ENCODE measurements around the gene PRKAR1B.

The PRKAR1B gene

GRCh38 chr7:682810-683209, 44.3 kb downstream of the PRKAR1B start:
- Histone ChIP-seq H3K36me3 (ENCODE audit: insufficient read depth, low read length) (no peaks in the 10 kb centered on the region), H3K27me3 (ENCODE audit: control insufficient read depth, insufficient read depth, low read length) (no peaks in the 10 kb centered on the region), H3K4me2 (ENCODE audit: low read length) (no peak overlapping the region), H3K4me1 (ENCODE audit: control insufficient read depth, insufficient read depth, low read length) (no peaks in the 10 kb centered on the region), H3K4me3 (ENCODE audit: low read length) (no peak overlapping the region), H3K9ac (ENCODE audit: low read depth, low read length) (no peak overlapping the region), H3K9me3 (replicated peaks; ENCODE audit: low read length) (no peaks in the 10 kb centered on the region)

GRCh38 chr7:681551-682307, 45.4 kb downstream of the PRKAR1B start:
- no peak overlapping the region for H3K4me2 ChIP-seq (ENCODE audit: low read length)
- no peaks in the 10 kb centered on the region for H3K36me3 ChIP-seq (ENCODE audit: insufficient read depth, low read length)
- H3K9ac ChIP-seq (ENCODE audit: low read depth, low read length) = no peak overlapping the region
- H3K9me3 ChIP-seq (replicated peaks; ENCODE audit: low read length) = no peaks in the 10 kb centered on the region
- H3K4me1 ChIP-seq (ENCODE audit: control insufficient read depth, insufficient read depth, low read length) = no peaks in the 10 kb centered on the region
- H3K27me3 ChIP-seq (ENCODE audit: control insufficient read depth, insufficient read depth, low read length) = no peaks in the 10 kb centered on the region
- no peak overlapping the region for H3K4me3 ChIP-seq (ENCODE audit: low read length)

GRCh38 chr7:680411-681127, 46.5 kb downstream of the PRKAR1B start:
- H3K36me3 ChIP-seq (ENCODE audit: insufficient read depth, low read length) = no peaks in the 10 kb centered on the region

DNA sequence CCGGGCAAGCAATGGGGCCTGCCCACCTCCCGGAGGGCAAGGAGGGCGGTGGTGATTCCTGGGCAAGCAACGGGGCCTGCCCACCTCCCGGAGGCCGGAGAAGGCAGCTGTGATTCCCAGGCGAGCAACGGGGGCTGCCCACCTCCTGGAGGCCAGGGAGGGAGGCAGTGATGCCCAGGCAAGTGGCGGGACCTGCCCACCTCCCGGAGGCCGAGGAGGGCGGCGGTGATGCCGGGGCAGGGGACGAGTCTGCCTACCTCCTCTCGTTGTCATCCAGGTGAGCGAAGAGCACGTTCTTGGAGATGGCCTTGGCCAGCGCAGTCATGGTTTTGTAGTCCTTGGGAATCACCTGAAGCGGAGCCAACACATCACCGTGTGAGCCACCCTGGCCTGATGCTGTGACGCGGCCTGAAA, 50.1 kb downstream of the PRKAR1B start:
- Histone ChIP-seq H3K36me3 (ENCODE audit: insufficient read depth, low read length) (no peaks in the 10 kb centered on the region), H3K4me1 (ENCODE audit: control insufficient read depth, insufficient read depth, low read length) (no peaks in the 10 kb centered on the region), H3K9me3 (replicated peaks; ENCODE audit: low read length) (no peaks in the 10 kb centered on the region), H3K4me3 (ENCODE audit: low read length) (no peak overlapping the region), H3K4me2 (ENCODE audit: low read length) (no peak overlapping the region), H3K27me3 (ENCODE audit: control insufficient read depth, insufficient read depth, low read length) (no peaks in the 10 kb centered on the region), H3K9ac (ENCODE audit: low read depth, low read length) (no peak overlapping the region)

More at GRCh38 chr7:680411-681127, 46.5 kb downstream of the PRKAR1B start:
- H3K4me1 ChIP-seq (ENCODE audit: control insufficient read depth, insufficient read depth, low read length) = no peaks in the 10 kb centered on the region
- H3K9me3 ChIP-seq (replicated peaks; ENCODE audit: low read length) = no peaks in the 10 kb centered on the region
- no peak overlapping the region for H3K4me3 ChIP-seq (ENCODE audit: low read length)
- H3K27me3 ChIP-seq (ENCODE audit: control insufficient read depth, insufficient read depth, low read length) = no peaks in the 10 kb centered on the region
- no peak overlapping the region for H3K4me2 ChIP-seq (ENCODE audit: low read length)
- no peak overlapping the region for H3K9ac ChIP-seq (ENCODE audit: low read depth, low read length)

DNA sequence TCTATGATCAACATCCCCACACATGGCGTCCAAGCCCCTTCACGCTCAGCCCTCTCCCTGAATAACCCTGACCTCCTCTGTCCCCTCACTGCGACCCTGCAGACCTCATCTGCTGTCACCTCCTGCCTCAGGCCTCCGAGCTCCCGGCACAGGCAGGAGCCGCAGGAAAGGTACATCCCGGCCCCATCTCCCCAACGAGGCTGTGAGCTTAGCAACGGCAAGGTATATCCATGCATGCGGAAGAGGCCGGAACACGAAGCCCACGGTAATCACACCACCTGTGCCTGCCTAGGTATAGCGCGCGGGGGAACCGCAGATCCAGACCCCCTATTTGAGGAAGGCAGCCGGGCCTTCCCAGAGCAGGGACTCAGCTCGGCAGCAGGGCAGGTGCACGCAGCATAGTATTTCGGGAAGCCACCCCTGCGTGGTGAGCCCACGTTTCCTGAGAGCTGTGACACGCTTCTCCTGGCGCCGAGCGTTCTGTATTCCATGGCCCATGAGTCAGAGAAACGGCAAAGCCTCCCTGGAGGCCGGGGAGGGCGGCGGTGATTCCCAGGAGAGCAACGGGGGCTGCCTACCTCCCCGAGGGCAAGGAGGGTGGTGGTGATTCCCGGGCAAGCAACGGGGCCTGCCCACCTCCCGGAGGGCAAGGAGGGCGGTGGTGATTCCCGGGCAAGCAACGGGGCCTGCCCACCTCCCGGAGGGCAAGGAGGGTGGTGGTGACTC, 50.7 kb downstream of the PRKAR1B start:
- Histone ChIP-seq H3K4me2 (ENCODE audit: low read length) (no peak overlapping the region), H3K4me1 (ENCODE audit: control insufficient read depth, insufficient read depth, low read length) (no peaks in the 10 kb centered on the region), H3K9ac (ENCODE audit: low read depth, low read length) (no peak overlapping the region), H3K36me3 (ENCODE audit: insufficient read depth, low read length) (no peaks in the 10 kb centered on the region), H3K4me3 (ENCODE audit: low read length) (no peak overlapping the region), H3K9me3 (replicated peaks; ENCODE audit: low read length) (no peaks in the 10 kb centered on the region), H3K27me3 (ENCODE audit: control insufficient read depth, insufficient read depth, low read length) (no peaks in the 10 kb centered on the region)

GRCh38 chr7:674454-675410, 52.3 kb downstream of the PRKAR1B start:
- no peak overlapping the region for H3K4me2 ChIP-seq (ENCODE audit: low read length)
- H3K9me3 ChIP-seq (replicated peaks; ENCODE audit: low read length) = no peaks in the 10 kb centered on the region
- H3K36me3 ChIP-seq (ENCODE audit: insufficient read depth, low read length) = no peaks in the 10 kb centered on the region
- no peaks in the 10 kb centered on the region for H3K27me3 ChIP-seq (ENCODE audit: control insufficient read depth, insufficient read depth, low read length)
- no peak overlapping the region for H3K9ac ChIP-seq (ENCODE audit: low read depth, low read length)
- no peaks in the 10 kb centered on the region for H3K4me1 ChIP-seq (ENCODE audit: control insufficient read depth, insufficient read depth, low read length)
- H3K4me3 ChIP-seq (ENCODE audit: low read length) = no peak overlapping the region

DNA sequence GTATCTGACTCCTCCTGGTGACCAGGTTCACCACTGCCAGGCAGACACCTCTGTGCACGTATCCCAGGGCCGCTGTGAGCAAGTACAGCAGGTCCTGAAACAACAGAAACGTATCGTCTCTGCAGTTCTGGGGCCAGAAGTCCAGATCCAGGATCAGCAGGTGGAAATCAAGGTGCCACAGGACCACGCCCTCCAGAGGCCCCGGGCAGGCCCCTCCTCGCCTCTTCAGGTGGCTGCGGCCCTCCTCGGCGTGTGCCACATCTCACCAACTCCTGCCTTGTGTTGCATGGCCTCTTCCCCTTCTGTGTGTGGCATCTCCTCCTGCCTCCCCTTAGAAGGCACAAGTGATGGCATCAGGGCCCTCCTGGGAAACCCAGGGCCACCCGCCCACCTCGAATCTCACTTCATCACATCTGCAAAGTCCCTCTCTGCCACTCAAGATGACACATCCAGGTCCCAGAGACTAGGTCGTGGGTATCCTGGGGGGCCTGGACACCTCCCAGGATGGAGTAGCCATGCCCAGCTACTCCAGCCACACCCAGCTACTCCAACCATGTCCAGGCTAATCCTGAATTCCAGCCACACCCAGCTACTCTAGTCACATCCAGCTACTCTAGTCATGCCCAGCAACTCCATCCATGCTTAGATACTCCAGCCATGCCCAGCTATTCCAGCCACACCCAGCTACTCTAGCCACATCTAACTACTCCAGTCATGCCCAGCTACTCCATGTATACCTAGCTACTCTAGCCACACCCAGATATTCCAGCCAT, 53.2 kb downstream of the PRKAR1B start:
- Histone ChIP-seq H3K9ac (ENCODE audit: low read depth, low read length) (no peak overlapping the region), H3K4me3 (ENCODE audit: low read length) (no peak overlapping the region), H3K27me3 (ENCODE audit: control insufficient read depth, insufficient read depth, low read length) (no peaks in the 10 kb centered on the region), H3K9me3 (replicated peaks; ENCODE audit: low read length) (no peaks in the 10 kb centered on the region), H3K4me1 (ENCODE audit: control insufficient read depth, insufficient read depth, low read length) (no peaks in the 10 kb centered on the region), H3K4me2 (ENCODE audit: low read length) (no peak overlapping the region), H3K36me3 (ENCODE audit: insufficient read depth, low read length) (no peaks in the 10 kb centered on the region)

GRCh38 chr7:672891-673290, 54.2 kb downstream of the PRKAR1B start:
- H3K9ac ChIP-seq (ENCODE audit: low read depth, low read length) = no peak overlapping the region
- H3K4me3 ChIP-seq (ENCODE audit: low read length) = no peak overlapping the region
- no peaks in the 10 kb centered on the region for H3K27me3 ChIP-seq (ENCODE audit: control insufficient read depth, insufficient read depth, low read length)
- peaks cover 9% of the 10 kb centered on the region for H3K4me1 ChIP-seq (ENCODE audit: control insufficient read depth, insufficient read depth, low read length)
- no peaks in the 10 kb centered on the region for H3K9me3 ChIP-seq (replicated peaks; ENCODE audit: low read length)
- H3K36me3 ChIP-seq (ENCODE audit: insufficient read depth, low read length) = no peaks in the 10 kb centered on the region
- no peak overlapping the region for H3K4me2 ChIP-seq (ENCODE audit: low read length)

- Histone ChIP-seq H3K36me3 (ENCODE audit: insufficient read depth, low read length) (no peaks in the 10 kb centered on the region), H3K4me3 (ENCODE audit: low read length) (no peak overlapping the region), H3K4me2 (ENCODE audit: low read length) (no peak overlapping the region), H3K27me3 (ENCODE audit: control insufficient read depth, insufficient read depth, low read length) (no peaks in the 10 kb centered on the region), H3K9ac (ENCODE audit: low read depth, low read length) (no peak overlapping the region), H3K9me3 (replicated peaks; ENCODE audit: low read length) (no peaks in the 10 kb centered on the region), H3K4me1 (ENCODE audit: control insufficient read depth, insufficient read depth, low read length) (peaks cover 14% of the 10 kb centered on the region)
Measured at GRCh38 chr7:671415-672042, 55.6 kb downstream of the PRKAR1B start.
